Prostate gland (tissue), 2 donors: ENCODE measurements around the gene VPS54.

ENCODE experiments used
- CTCF ChIP-seq, 4 experiments: fragments of 200-600 bp in 2 of 4; fragments of 450-650 bp in 2 of 4; sonication (generic) in 2 of 4; IDR thresholded peaks; 1 replicate in 3 of 4; 2 replicates in 1 of 4; pipeline ENCODE4 v1.5.1; 2016 to 2019; ENCODE audit warnings: antibody characterized with exemption in 4 of 4, mild to moderate bottlenecking in 2 of 4, moderate library complexity in 2 of 4
- POLR2A ChIP-seq: fragments of 450-650 bp; IDR thresholded peaks from one replicate; pipeline ENCODE4 v1.6.1; 2016; ENCODE audit warnings: antibody characterized with exemption, mild to moderate bottlenecking

GRCh38 chr2:63875559-63876245 lies 143.5 kb downstream of the VPS54 start:
- TF ChIP-seq CTCF (IDR thresholded peaks at IDR 0.05) = no peak
- no peak for TF ChIP-seq POLR2A
